ENCODE measurements around the gene PAPPA. TPM values are rescaled to one million over a fixed set of nuclear protein-coding genes. Genes with fewer than 3 reads are reported as not detected.

The PAPPA gene
- total RNA-seq, 1 experiment from 2014 or later = 0.22 TPM

DNA sequence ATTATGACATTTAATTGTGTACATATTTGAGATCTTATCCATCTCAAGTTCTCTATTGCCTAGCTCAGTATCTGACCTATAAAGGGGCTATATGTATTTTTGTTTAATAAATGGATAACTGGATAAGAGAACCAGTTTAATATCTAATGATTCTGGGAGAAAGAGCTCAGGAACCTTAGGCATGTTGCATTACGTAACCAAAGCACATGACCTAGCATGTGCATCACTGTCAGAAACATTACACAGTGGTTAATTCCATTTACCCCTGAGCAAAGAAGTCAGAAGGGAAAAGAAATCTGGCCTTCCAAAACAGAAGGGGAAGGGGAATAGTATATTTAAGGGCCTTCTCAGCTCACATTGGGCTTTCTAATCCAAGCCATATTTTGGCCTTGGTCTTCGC is 12.3 kb downstream of the PAPPA start:
- CTCF ChIA-PET = interaction anchor here (0.6 kb wide), 1 partner anchor 12 kb away, joined by 3 read pairs; the partner anchor contains the start of gene PAPPA

More for the DNA sequence above, 12.3 kb downstream of the PAPPA start:
- peaks cover 7% of the 10 kb centered on the region for H3K27me3 Mint-ChIP-seq (ENCODE audit: low read depth)
- POLR2A ChIA-PET = no interaction called here
- H3K36me3 Mint-ChIP-seq = no peaks in the 10 kb centered on the region
- no peaks in the 10 kb centered on the region for H3K4me1 Mint-ChIP-seq
- ATAC-seq = no peak
- no peak overlapping the region for H3K4me3 Mint-ChIP-seq
- TF ChIP-seq ZNF121 (CRISPR knock-in tag; IDR thresholded peaks at IDR 0.05) (no peak), ZNF532 (CRISPR knock-in tag; IDR thresholded peaks at IDR 0.05; ENCODE audit: borderline replicate concordance) (no peak), GRHL2 (CRISPR knock-in tag; IDR thresholded peaks at IDR 0.05; ENCODE audit: insufficient replicate concordance, severe bottlenecking) (no peak), NFATC4 (CRISPR knock-in tag; IDR thresholded peaks at IDR 0.05) (no peak)
- TF ChIP-seq, protein P1, sequence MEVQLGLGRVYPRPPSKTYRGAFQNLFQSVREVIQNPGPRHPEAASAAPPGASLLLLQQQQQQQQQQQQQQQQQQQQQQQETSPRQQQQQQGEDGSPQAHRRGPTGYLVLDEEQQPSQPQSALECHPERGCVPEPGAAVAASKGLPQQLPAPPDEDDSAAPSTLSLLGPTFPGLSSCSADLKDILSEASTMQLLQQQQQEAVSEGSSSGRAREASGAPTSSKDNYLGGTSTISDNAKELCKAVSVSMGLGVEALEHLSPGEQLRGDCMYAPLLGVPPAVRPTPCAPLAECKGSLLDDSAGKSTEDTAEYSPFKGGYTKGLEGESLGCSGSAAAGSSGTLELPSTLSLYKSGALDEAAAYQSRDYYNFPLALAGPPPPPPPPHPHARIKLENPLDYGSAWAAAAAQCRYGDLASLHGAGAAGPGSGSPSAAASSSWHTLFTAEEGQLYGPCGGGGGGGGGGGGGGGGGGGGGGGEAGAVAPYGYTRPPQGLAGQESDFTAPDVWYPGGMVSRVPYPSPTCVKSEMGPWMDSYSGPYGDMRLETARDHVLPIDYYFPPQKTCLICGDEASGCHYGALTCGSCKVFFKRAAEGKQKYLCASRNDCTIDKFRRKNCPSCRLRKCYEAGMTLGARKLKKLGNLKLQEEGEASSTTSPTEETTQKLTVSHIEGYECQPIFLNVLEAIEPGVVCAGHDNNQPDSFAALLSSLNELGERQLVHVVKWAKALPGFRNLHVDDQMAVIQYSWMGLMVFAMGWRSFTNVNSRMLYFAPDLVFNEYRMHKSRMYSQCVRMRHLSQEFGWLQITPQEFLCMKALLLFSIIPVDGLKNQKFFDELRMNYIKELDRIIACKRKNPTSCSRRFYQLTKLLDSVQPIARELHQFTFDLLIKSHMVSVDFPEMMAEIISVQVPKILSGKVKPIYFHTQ (CRISPR knock-in tag; IDR thresholded peaks at IDR 0.05) = no peak
- TF ChIP-seq, protein P2, sequence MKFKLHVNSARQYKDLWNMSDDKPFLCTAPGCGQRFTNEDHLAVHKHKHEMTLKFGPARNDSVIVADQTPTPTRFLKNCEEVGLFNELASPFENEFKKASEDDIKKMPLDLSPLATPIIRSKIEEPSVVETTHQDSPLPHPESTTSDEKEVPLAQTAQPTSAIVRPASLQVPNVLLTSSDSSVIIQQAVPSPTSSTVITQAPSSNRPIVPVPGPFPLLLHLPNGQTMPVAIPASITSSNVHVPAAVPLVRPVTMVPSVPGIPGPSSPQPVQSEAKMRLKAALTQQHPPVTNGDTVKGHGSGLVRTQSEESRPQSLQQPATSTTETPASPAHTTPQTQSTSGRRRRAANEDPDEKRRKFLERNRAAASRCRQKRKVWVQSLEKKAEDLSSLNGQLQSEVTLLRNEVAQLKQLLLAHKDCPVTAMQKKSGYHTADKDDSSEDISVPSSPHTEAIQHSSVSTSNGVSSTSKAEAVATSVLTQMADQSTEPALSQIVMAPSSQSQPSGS (CRISPR knock-in tag; IDR thresholded peaks at IDR 0.05; ENCODE audit: borderline replicate concordance, low read depth) = no peak
- TF ChIP-seq, protein P3, sequence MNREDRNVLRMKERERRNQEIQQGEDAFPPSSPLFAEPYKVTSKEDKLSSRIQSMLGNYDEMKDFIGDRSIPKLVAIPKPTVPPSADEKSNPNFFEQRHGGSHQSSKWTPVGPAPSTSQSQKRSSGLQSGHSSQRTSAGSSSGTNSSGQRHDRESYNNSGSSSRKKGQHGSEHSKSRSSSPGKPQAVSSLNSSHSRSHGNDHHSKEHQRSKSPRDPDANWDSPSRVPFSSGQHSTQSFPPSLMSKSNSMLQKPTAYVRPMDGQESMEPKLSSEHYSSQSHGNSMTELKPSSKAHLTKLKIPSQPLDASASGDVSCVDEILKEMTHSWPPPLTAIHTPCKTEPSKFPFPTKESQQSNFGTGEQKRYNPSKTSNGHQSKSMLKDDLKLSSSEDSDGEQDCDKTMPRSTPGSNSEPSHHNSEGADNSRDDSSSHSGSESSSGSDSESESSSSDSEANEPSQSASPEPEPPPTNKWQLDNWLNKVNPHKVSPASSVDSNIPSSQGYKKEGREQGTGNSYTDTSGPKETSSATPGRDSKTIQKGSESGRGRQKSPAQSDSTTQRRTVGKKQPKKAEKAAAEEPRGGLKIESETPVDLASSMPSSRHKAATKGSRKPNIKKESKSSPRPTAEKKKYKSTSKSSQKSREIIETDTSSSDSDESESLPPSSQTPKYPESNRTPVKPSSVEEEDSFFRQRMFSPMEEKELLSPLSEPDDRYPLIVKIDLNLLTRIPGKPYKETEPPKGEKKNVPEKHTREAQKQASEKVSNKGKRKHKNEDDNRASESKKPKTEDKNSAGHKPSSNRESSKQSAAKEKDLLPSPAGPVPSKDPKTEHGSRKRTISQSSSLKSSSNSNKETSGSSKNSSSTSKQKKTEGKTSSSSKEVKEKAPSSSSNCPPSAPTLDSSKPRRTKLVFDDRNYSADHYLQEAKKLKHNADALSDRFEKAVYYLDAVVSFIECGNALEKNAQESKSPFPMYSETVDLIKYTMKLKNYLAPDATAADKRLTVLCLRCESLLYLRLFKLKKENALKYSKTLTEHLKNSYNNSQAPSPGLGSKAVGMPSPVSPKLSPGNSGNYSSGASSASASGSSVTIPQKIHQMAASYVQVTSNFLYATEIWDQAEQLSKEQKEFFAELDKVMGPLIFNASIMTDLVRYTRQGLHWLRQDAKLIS (CRISPR knock-in tag; IDR thresholded peaks at IDR 0.05; ENCODE audit: borderline replicate concordance) = no peak
- no peak for DNase-seq (ENCODE audit: low spot score)
- no peaks in the 10 kb centered on the region for H3K9me3 Mint-ChIP-seq
- H3K27ac Mint-ChIP-seq = no peak overlapping the region

Measured in WTC11 (cell line).